ENCODE data around the gene HAS3.
"Not testable (repeated sequence)": the region's sequence is repeated elsewhere in the genome, so short reads cannot be mapped to it uniquely, and the experiment has no call there.

GRCh38 chr16:69063491-69063890, 42.0 kb upstream of the HAS3 start:
- not testable (repeated sequence) for TF ChIP-seq EZH2 (IDR thresholded peaks at IDR 0.05; ENCODE audit: low read length); CTCF (optimal IDR thresholded peaks at IDR 0.05 in 1 of 3, IDR thresholded peaks at IDR 0.05 in 1 of 3, conservative IDR thresholded peaks at IDR 0.05 in 1 of 3; ENCODE audit: extremely low read depth in 1 of 3, insufficient read depth in 2 of 3, low read length in 3 of 3)
